Forelimb muscle (tissue), 1 donor: Measurements from ENCODE around the gene S100A16. TPM values are rescaled to one million over a fixed set of nuclear protein-coding genes. Genes with fewer than 3 reads are reported as not detected.
"Not testable (repeated sequence)": the region's sequence is repeated elsewhere in the genome, so short reads cannot be mapped to it uniquely, and the experiment has no call there.

Source experiments
- DNase-seq: peaks from one replicate; pipeline ENCODE4 v3.0.0-alpha.2; 2013; ENCODE audit warnings: low read depth
- polyA plus RNA-seq: library from polyadenylated mRNA; unstranded; fragments of 120-200 nt; gene quantifications from one replicate; pipeline ENCODE4 v1.2.1, GENCODE V29; 2013; ENCODE audit not compliant: insufficient read length

Gene S100A16
- polyA plus RNA-seq, result 43.0 TPM

- no peak for DNase-seq
Measured at GRCh38 chr1:153612755-153613331, at the start of gene S100A16. Gene S100A16, minus strand, starts transcription at chr1:153613137. Its CDS starts 4,986 bp downstream, at chr1:153608151.

GRCh38 chr1:153662269-153662668 is 49.3 kb upstream of the S100A16 start:
- DNase-seq, result no peak

GRCh38 chr1:153661111-153661708 is 48.3 kb upstream of the S100A16 start:
- no peak for DNase-seq

- DNase-seq, result no peak
Measured at GRCh38 chr1:153659656-153660055, 46.7 kb upstream of the S100A16 start.

GRCh38 chr1:153659175-153659534 is 46.2 kb upstream of the S100A16 start:
- no peak for DNase-seq

- peak; percentile 78 for DNase-seq
Measured at GRCh38 chr1:153658400-153659174, 45.6 kb upstream of the S100A16 start, which contains the start of gene SNAPIN. Gene SNAPIN, plus strand, starts transcription at chr1:153658703. Its CDS starts 41 bp downstream, at chr1:153658744.

GRCh38 chr1:153655333-153655732 is 42.4 kb upstream of the S100A16 start:
- DNase-seq, result no peak

GRCh38 chr1:153652805-153653500 is 40.0 kb upstream of the S100A16 start:
- DNase-seq, result no peak

GRCh38 chr1:153651771-153652170 is 38.8 kb upstream of the S100A16 start:
- no peak for DNase-seq

- no peak for DNase-seq
Measured at GRCh38 chr1:153649863-153650235, 36.9 kb upstream of the S100A16 start.

GRCh38 chr1:153649137-153649862 is 36.4 kb upstream of the S100A16 start:
- no peak for DNase-seq

- no peak for DNase-seq
Measured at GRCh38 chr1:153648000-153648643, 35.2 kb upstream of the S100A16 start.

GRCh38 chr1:153647346-153647714 is 34.4 kb upstream of the S100A16 start:
- DNase-seq, result no peak

GRCh38 chr1:153646672-153647345 is 33.9 kb upstream of the S100A16 start:
- no peak for DNase-seq

GRCh38 chr1:153643816-153644215 is 30.9 kb upstream of the S100A16 start:
- no peak for DNase-seq

- no peak for DNase-seq
Measured at GRCh38 chr1:153643100-153643499, 30.2 kb upstream of the S100A16 start.

GRCh38 chr1:153642161-153642560 is 29.2 kb upstream of the S100A16 start:
- no peak for DNase-seq

GRCh38 chr1:153640861-153641260 is 27.9 kb upstream of the S100A16 start:
- DNase-seq, result no peak

GRCh38 chr1:153640213-153640612 is 27.3 kb upstream of the S100A16 start:
- DNase-seq, result not testable (repeated sequence)

GRCh38 chr1:153639280-153639679 is 26.3 kb upstream of the S100A16 start:
- no peak for DNase-seq

- DNase-seq, result no peak
Measured at GRCh38 chr1:153638261-153638660, 25.3 kb upstream of the S100A16 start.
